CD4-positive, alpha-beta T cell (primary cell): ENCODE measurements around the gene KCNJ3. TPM values are rescaled to one million over a fixed set of nuclear protein-coding genes. Genes with fewer than 3 reads are reported as not detected.

Experiments
- ATAC-seq: fragments of 200-7000 bp; cut with Tn5 transposase; one replicate; pipeline ENCODE4 v1.10.0; 2022; ENCODE audit warnings: mild to moderate bottlenecking; ENCODE audit not compliant: poor library complexity
- CTCF ChIA-PET: fragments of 350-600 bp; sonication (Branson Sonifier 250); formaldehyde crosslinking; loops from one replicate; lab custom pipeline; 2021; ENCODE audit warnings: antibody characterized with exemption, inconsistent platforms; lab: Charles Lee
- POLR2A ChIA-PET: fragments of 350-600 bp; sonication (Branson Sonifier 250); formaldehyde crosslinking; loops from one replicate; lab custom pipeline; 2021; ENCODE audit warnings: antibody characterized with exemption, inconsistent platforms; lab: Charles Lee
- DNase-seq, 14 experiments: peaks; one replicate each; pipeline ENCODE4 v3.0.0-alpha.2; 2013 to 2020; ENCODE audit warnings: mixed read lengths in 2 of 14
- H3K27ac ChIP-seq, 2 donors: one replicate each; pipeline versions ENCODE4 v1.5.1 to v1.7.0; 2013; ENCODE audit warnings: low read length in 2 of 2, low read depth in 1 of 2, mild to moderate bottlenecking in 1 of 2
- H3K27me3 ChIP-seq, 2 experiments: 1 replicate in 1 of 2; 2 replicates in 1 of 2; pipeline versions ENCODE4 v1.6.1 to v1.7.0; 2013; ENCODE audit warnings: low read length in 2 of 2, control low read depth in 1 of 2, mild to moderate bottlenecking in 1 of 2, moderate library complexity in 1 of 2; ENCODE audit not compliant: insufficient read depth in 2 of 2, control insufficient read depth in 1 of 2
- H3K36me3 ChIP-seq: one replicate; pipeline ENCODE4 v1.6.1; 2013; ENCODE audit warnings: low read length, control low read depth; ENCODE audit not compliant: insufficient read depth
- H3K4me1 ChIP-seq: one replicate; pipeline ENCODE4 v1.6.1; 2013; ENCODE audit warnings: low read length, control low read depth; ENCODE audit not compliant: insufficient read depth
- H3K4me3 ChIP-seq: one replicate; pipeline ENCODE4 v1.5.1; 2013; ENCODE audit warnings: mild to moderate bottlenecking, low read length, moderate library complexity
- H3K9me3 ChIP-seq, 2 experiments: 1 replicate in 1 of 2; 2 replicates in 1 of 2; pipeline versions ENCODE4 v1.6.1 to v1.7.0; 2013; ENCODE audit warnings: low read length in 2 of 2, mild to moderate bottlenecking in 2 of 2, control low read depth in 1 of 2, moderate library complexity in 1 of 2; ENCODE audit not compliant: control insufficient read depth in 1 of 2, insufficient read depth in 1 of 2
- H3K27ac Mint-ChIP-seq: one replicate; pipeline ENCODE4 v1.8.0; 2020; ENCODE audit warnings: mixed read lengths
- H3K27me3 Mint-ChIP-seq: one replicate; pipeline ENCODE4 v1.8.0; 2021; ENCODE audit warnings: mixed read lengths
- H3K36me3 Mint-ChIP-seq: one replicate; pipeline ENCODE4 v1.8.0; 2021; ENCODE audit warnings: low read depth, mixed read lengths
- H3K4me1 Mint-ChIP-seq: one replicate; pipeline ENCODE4 v1.8.0; 2021; ENCODE audit warnings: low read depth, mixed read lengths
- H3K4me3 Mint-ChIP-seq: one replicate; pipeline ENCODE4 v1.8.0; 2020; ENCODE audit warnings: mild to moderate bottlenecking, mixed read lengths
- H3K9me3 Mint-ChIP-seq: one replicate; pipeline ENCODE4 v1.8.0; 2020; ENCODE audit warnings: mixed read lengths
- CTCF ChIP-seq: fragments of 200-600 bp; IDR thresholded peaks from one replicate; pipeline ENCODE4 v1.8.0; 2022; ENCODE audit warnings: antibody characterized with exemption, mild to moderate bottlenecking
- intact Hi-C, 2 experiments: fragments of 100-400 bp; cut with DNase I in 1 of 2; cut with micrococcal nuclease in 1 of 2; formaldehyde crosslinking; loops; one replicate each; pipeline versions ENCODE4 v1.15.1 to v1.9.0; 2023 to 2025; cut with DNase I, micrococcal nuclease
- total RNA-seq, 174 experiments: library from RNA in 2 of 174; stranded (reverse) in 2 of 174; gene quantifications; one replicate each; pipeline ENCODE4 v1.2.3 and lab custom pipeline; 2021 to 2026

KCNJ3 gene
- total RNA-seq, 2 experiments from 2014 or later: not detected

GRCh38 chr2:154696810-154697417, 1.6 kb upstream of the KCNJ3 start:
- Histone ChIP-seq H3K4me3 (no peak overlapping the region), H3K4me1 (no peaks in the 10 kb centered on the region), H3K9me3 (peaks cover 0 to 23% of the 10 kb centered on the region in 2 experiments), H3K36me3 (no peaks in the 10 kb centered on the region), H3K27me3 (peaks cover 13 to 20% of the 10 kb centered on the region in 2 experiments), H3K27ac (no peak overlapping the region)
- Mint-ChIP-seq H3K4me1 (peaks cover 5% of the 10 kb centered on the region), H3K27me3 (peaks cover 41% of the 10 kb centered on the region), H3K27ac (no peak overlapping the region), H3K9me3 (no peaks in the 10 kb centered on the region), H3K4me3 (no peak overlapping the region), H3K36me3 (no peaks in the 10 kb centered on the region)
- DNase-seq (no peak), ATAC-seq (no peak)
- ChIA-PET POLR2A (no interaction called here), CTCF (no interaction called here)
- intact Hi-C loops: no loop called here
- no peak for TF ChIP-seq CTCF

DNA sequence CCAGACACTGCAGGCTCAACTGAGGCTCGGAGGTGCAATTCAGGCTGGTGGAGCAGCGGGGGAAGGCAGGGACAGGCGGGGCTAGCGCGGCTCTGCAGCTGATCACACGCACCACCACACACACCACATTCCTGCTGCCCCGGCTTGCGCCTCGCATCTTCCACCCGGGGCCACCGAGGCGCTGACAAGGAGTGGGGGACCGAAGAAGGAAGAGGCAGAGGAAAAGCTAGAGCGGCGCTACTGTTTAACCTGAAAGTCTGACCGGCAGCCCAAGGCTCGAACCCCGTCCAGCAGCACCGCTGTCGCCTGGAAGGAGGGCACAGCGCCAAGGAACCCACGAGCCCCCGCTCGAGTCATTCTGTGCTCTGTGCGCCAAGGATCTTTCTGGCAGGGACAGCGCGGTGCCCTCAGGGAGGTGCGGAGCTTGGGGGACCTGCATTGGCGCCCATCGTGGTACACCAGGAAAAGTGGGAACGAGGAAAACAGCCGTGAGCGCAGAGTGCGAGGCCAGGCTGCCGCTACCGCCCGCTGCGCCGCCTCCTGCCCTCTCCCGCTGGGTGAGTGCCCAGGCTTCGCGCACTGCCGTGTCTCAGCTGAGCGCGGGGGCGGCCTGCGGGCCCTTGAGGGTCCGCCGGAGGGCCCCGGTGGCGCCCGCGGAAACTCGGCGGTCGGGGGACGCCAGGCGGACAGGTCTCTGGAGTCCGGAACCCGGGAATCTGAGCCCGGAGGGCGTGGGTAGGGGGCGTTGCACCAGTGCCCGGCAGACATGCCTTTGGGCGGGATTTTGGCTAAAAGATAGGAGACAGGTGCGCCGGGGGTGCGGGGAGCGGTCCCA, 860 bp upstream of the KCNJ3 start:
- ATAC-seq (no peak), DNase-seq (no peak)
- Mint-ChIP-seq H3K27me3 (peaks cover 41% of the 10 kb centered on the region), H3K36me3 (no peaks in the 10 kb centered on the region), H3K9me3 (no peaks in the 10 kb centered on the region), H3K27ac (no peak overlapping the region), H3K4me1 (peaks cover 5% of the 10 kb centered on the region), H3K4me3 (no peak overlapping the region)
- no peaks in the 10 kb centered on the region for H3K36me3 ChIP-seq
- POLR2A ChIA-PET: no interaction called here
- intact Hi-C loops: no loop called here
- H3K27me3 ChIP-seq: peaks cover 13 to 20% of the 10 kb centered on the region in 2 experiments
- peaks cover 0 to 23% of the 10 kb centered on the region in 2 experiments for H3K9me3 ChIP-seq
- CTCF ChIA-PET: no interaction called here
- no peaks in the 10 kb centered on the region for H3K4me1 ChIP-seq
- no peak for TF ChIP-seq CTCF
- no peak overlapping the region for H3K27ac ChIP-seq
- H3K4me3 ChIP-seq: no peak overlapping the region

DNA sequence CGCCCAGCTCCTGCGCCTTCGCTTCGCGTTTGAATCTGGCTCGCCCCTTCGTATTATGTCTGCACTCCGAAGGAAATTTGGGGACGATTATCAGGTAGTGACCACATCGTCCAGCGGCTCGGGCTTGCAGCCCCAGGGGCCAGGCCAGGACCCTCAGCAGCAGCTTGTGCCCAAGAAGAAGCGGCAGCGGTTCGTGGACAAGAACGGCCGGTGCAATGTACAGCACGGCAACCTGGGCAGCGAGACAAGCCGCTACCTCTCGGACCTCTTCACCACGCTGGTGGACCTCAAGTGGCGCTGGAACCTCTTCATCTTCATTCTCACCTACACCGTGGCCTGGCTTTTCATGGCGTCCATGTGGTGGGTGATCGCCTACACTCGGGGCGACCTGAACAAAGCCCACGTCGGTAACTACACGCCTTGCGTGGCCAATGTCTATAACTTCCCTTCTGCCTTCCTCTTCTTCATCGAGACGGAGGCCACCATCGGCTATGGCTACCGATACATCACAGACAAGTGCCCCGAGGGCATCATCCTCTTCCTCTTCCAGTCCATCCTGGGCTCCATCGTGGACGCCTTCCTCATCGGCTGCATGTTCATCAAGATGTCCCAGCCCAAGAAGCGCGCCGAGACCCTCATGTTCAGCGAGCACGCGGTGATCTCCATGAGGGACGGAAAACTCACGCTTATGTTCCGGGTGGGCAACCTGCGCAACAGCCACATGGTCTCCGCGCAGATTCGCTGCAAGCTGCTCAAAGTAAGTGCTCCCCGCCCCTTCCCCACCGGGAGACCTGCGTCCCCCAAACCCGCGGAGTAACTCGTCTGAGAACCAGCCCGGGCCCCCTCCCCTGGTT, 453 bp downstream of the KCNJ3 start:
- TF ChIP-seq CTCF: no peak
- CTCF ChIA-PET: no interaction called here
- intact Hi-C loops: no loop called here
- Mint-ChIP-seq H3K9me3 (no peaks in the 10 kb centered on the region), H3K27ac (no peak overlapping the region), H3K4me3 (no peak overlapping the region), H3K4me1 (peaks cover 5% of the 10 kb centered on the region), H3K27me3 (peaks cover 41% of the 10 kb centered on the region), H3K36me3 (no peaks in the 10 kb centered on the region)
- Histone ChIP-seq H3K4me3 (no peak overlapping the region), H3K4me1 (no peaks in the 10 kb centered on the region), H3K27ac (no peak overlapping the region), H3K36me3 (no peaks in the 10 kb centered on the region), H3K9me3 (peaks cover 0 to 23% of the 10 kb centered on the region in 2 experiments), H3K27me3 (peaks cover 13 to 20% of the 10 kb centered on the region in 2 experiments)
- POLR2A ChIA-PET: no interaction called here
- ATAC-seq (no peak), DNase-seq (no peak)
